Right forelimb (tissue), 1 donor: ENCODE data around the gene PKP4.

Experiments
- DNase-seq: peaks from one replicate; pipeline ENCODE4 v3.0.0-alpha.2; 2018

The PKP4 gene

GRCh38 chr2:158723181-158723838, 266.6 kb downstream of the PKP4 start:
- no peak for DNase-seq

- DNase-seq = no peak
Measured at GRCh38 chr2:158723921-158724802, 267.4 kb downstream of the PKP4 start.

DNA sequence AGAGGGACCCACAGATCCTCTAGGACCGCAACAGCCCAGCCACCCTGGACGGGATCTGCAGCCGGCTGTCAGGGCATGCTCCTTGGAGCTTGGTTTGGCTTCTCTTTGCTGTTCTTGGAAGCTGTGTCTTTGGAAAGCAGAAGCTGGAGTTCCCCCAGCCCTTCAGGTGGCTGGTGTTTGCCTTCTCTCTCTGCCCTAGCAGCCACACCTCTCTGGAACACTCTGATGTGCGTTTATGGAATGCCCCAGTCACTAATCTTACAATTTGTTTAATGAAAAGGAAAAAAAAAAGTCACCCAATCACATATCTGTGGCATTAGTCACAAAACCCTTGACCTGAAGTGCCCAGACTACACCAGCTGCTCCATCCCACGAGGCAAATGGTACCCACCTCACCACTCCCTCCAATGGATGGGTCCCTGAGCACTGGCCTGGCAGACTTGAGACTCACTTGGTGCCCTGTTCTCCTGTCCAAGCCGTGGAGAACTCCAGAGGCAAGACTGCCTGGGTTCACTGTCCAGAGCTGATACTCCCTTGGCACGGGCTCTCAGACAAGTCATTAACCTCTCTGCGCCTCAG, 268.1 kb downstream of the PKP4 start:
- no peak for DNase-seq

DNA sequence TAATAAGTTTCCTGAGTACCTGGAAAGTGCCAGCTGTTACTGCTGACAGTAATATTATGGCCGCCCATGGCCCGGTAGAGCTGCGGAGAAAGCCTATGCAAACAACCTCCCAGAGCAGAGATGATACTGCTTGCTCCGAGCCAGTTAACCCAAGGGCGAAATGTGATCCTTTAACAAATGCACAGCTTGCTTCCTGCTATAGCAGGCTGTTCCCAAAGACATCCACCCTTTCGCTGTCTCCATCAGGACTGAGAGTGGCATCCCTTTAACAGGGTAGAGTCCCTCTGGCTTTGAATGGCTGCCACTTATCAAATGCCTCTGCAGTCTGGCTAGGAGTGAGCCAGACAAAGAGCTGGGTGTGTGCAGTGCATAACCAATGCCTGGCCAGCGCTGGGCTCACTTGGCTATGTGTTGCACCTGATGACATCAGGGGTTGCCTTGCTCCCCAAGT, 268.7 kb downstream of the PKP4 start:
- DNase-seq = no peak

GRCh38 chr2:158726911-158727592, 270.3 kb downstream of the PKP4 start:
- no peak for DNase-seq

DNA sequence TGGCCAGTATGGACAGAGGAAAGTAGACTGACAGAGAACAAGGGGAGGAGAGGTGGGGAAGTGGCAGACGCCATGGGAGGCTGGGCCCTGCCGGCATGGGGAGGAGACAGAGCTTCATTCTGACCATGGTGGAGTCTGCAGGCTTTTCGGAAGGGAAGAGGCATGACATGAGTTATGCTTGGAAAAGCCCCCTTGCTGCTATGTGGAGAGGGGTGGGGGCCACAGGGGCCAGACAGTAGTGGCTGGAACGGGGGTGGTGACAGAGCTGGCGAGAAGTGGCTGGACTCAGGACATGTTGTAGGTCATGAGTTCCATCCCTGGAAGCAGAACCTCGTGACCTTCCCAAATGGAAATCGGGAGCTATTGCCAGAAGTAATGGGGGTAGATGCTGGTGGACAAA, 271.7 kb downstream of the PKP4 start:
- DNase-seq = peak; percentile 40

- DNase-seq = peak; percentile 38
Measured at GRCh38 chr2:158729451-158729850, 272.7 kb downstream of the PKP4 start.

DNA sequence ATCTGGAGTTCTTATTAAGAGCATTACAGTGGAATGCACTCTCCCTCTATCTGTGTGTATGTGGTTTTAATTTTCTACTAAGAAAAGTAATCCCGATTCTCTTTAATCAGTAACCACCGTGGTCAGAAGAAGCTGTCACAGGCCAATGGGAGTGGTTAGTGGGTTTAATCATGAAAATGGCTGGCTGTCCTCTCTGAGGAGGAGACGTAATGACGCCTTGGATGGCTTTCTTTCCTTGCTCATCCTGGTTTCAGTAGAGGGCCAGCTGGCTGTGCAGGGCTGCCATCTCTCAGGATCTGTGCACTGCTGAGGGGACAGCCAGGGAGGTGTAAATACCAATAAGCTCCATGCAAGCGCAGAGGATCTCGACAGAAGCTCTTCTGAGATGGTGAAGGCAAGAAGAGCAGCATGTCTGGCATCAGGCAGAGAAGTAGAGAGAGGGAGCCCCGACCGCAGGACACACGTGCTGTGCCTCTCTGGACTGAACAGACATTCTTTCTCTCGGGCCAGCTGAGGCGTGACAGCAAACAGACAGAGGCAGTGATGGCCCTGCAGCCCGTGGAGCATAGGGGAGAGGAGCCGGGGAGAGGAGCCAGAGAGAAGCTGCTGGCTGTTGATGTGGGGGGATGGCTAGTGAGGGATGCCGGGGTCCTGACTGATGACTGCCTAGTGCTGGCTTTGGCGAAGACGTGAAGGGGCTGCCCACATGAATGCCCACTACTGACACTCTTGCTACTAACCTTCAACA, 273.3 kb downstream of the PKP4 start:
- DNase-seq = peak; percentile 28

- peak; percentile 20 for DNase-seq
Measured at GRCh38 chr2:158730621-158731140, 273.9 kb downstream of the PKP4 start.

GRCh38 chr2:158731386-158731785, 274.6 kb downstream of the PKP4 start:
- DNase-seq = peak; percentile 9
